H1 (cell line): ENCODE measurements around the gene SVEP1. TPM values are rescaled to one million over a fixed set of nuclear protein-coding genes. Genes with fewer than 3 reads are reported as not detected.

ENCODE experiments used
- CTCF ChIA-PET: fragments of 300-600 bp; sonication (Branson Sonifier 250); formaldehyde crosslinking; loops from one replicate; lab custom pipeline; 2021; ENCODE audit not compliant: partially characterized antibody; lab: Charles Lee
- POLR2A ChIA-PET: fragments of 300-600 bp; sonication (Branson Sonifier 250); formaldehyde crosslinking; loops from one replicate; lab custom pipeline; 2021; ENCODE audit warnings: inconsistent platforms; ENCODE audit not compliant: partially characterized antibody; lab: Charles Lee
- DNase-seq, 2 experiments: peaks; one replicate each; pipeline versions ENCODE4 v3.0.0 to v3.0.0-alpha.2; 2010 to 2022; ENCODE audit warnings: low spot score in 2 of 2, low read depth in 1 of 2, mixed read lengths in 1 of 2
- FAIRE-seq: peaks from 2 replicates; lab custom pipeline; 2011; peaks lifted over from hg19 to GRCh38; lab: Jason Lieb, UNC
- H2AFZ ChIP-seq: 2 replicates; pipeline ENCODE4 v1.8.1; 2012; ENCODE audit warnings: low read length, inconsistent platforms
- H2AK5ac ChIP-seq: 2 replicates; pipeline ENCODE4 v1.6.1; 2013; ENCODE audit warnings: low read depth, low read length
- H2BK120ac ChIP-seq: replicated peaks from 2 replicates; pipeline ENCODE3; 2013; ENCODE audit warnings: low read depth, low read length, inconsistent platforms
- H2BK12ac ChIP-seq: 2 replicates; pipeline ENCODE4 v1.6.1; 2013; ENCODE audit warnings: low read depth, low read length
- H2BK15ac ChIP-seq: 2 replicates; pipeline ENCODE4 v1.6.1; 2013; ENCODE audit warnings: low read length
- H2BK20ac ChIP-seq: 2 replicates; pipeline ENCODE4 v1.6.1; 2013; ENCODE audit warnings: low read length
- H2BK5ac ChIP-seq: 2 replicates; pipeline ENCODE4 v1.6.1; 2013; ENCODE audit warnings: low read depth, low read length
- H3K14ac ChIP-seq: 2 replicates; pipeline ENCODE4 v1.6.1; 2013; ENCODE audit warnings: inconsistent platforms; ENCODE audit not compliant: insufficient read length
- H3K18ac ChIP-seq: 2 replicates; pipeline ENCODE4 v1.6.1; 2013; ENCODE audit warnings: low read length; ENCODE audit errors: extremely low read depth
- H3K23ac ChIP-seq: 2 replicates; pipeline ENCODE4 v1.6.1; 2013; ENCODE audit warnings: inconsistent platforms; ENCODE audit not compliant: insufficient read length
- H3K23me2 ChIP-seq: 2 replicates; pipeline ENCODE4 v1.6.1; 2013; ENCODE audit warnings: low read depth, low read length
- H3K27ac ChIP-seq: 2 replicates; pipeline ENCODE4 v1.6.1; 2011; ENCODE audit warnings: low read depth, low read length, inconsistent platforms
- H3K27me3 ChIP-seq, 4 experiments: replicated peaks in 1 of 4; 1 replicate in 1 of 4; 2 replicates in 3 of 4; pipeline versions ENCODE4 v1.6.1 to v1.8.1; 2011 to 2013; ENCODE audit warnings: low read length in 3 of 4, mild to moderate bottlenecking in 3 of 4, inconsistent platforms in 2 of 4, mixed read lengths in 2 of 4, moderate library complexity in 1 of 4; ENCODE audit not compliant: control insufficient read depth in 3 of 4, insufficient read depth in 3 of 4; ENCODE audit errors: extremely low read depth in 1 of 4
- H3K36me3 ChIP-seq, 4 experiments: 2 replicates each; pipeline versions ENCODE4 v1.6.1 to v1.8.1; 2011 to 2013; ENCODE audit warnings: mild to moderate bottlenecking in 4 of 4, low read length in 3 of 4, moderate library complexity in 2 of 4, control low read depth in 1 of 4, inconsistent platforms in 1 of 4; ENCODE audit not compliant: insufficient read depth in 4 of 4, control insufficient read depth in 2 of 4
- H3K4ac ChIP-seq: replicated peaks from 2 replicates; pipeline ENCODE3; 2013; ENCODE audit warnings: low read length, low read depth, mixed read lengths, inconsistent platforms; ENCODE audit not compliant: insufficient read length
- H3K4me1 ChIP-seq, 4 experiments: replicated peaks in 1 of 4; 1 replicate in 1 of 4; 2 replicates in 3 of 4; pipeline versions ENCODE4 v1.6.1 to v1.8.1; 2011 to 2013; ENCODE audit warnings: low read length in 3 of 4, inconsistent platforms in 2 of 4, mixed read lengths in 1 of 4; ENCODE audit not compliant: insufficient read depth in 4 of 4, control insufficient read depth in 3 of 4
- H3K4me2 ChIP-seq, 2 experiments: 2 replicates each; pipeline versions ENCODE4 v1.6.1 to v1.8.1; 2011 to 2013; ENCODE audit warnings: low read depth in 2 of 2, low read length in 2 of 2, control low read depth in 1 of 2, inconsistent platforms in 1 of 2, mild to moderate bottlenecking in 1 of 2; ENCODE audit not compliant: insufficient read depth in 1 of 2
- H3K4me3 ChIP-seq, 4 experiments: fragments of 200-600, 300-600 bp in 1 of 4; sonication (generic), shearing (Covaris generic), sonication (Bioruptor Twin) in 1 of 4; 2 replicates each; pipeline versions ENCODE4 v1.5.1 to v1.8.1; 2011 to 2016; ENCODE audit warnings: low read length in 4 of 4, low read depth in 3 of 4, control low read depth in 2 of 4, inconsistent platforms in 2 of 4, mild to moderate bottlenecking in 2 of 4, mixed read lengths in 1 of 4, moderate library complexity in 1 of 4; ENCODE audit not compliant: insufficient read depth in 2 of 4; ENCODE audit errors: extremely low read depth in 1 of 4
- H3K56ac ChIP-seq: replicated peaks from 2 replicates; pipeline ENCODE3; 2013; ENCODE audit warnings: low read depth, mild to moderate bottlenecking, mixed read lengths, low read length, inconsistent platforms; ENCODE audit not compliant: insufficient read length
- H3K79me1 ChIP-seq: 2 replicates; pipeline ENCODE4 v1.6.1; 2013; ENCODE audit warnings: low read depth, low read length, control low read depth
- H3K79me2 ChIP-seq, 2 experiments: 2 replicates each; pipeline versions ENCODE4 v1.6.1 to v1.8.1; 2012 to 2013; ENCODE audit warnings: low read length in 2 of 2, mild to moderate bottlenecking in 2 of 2, inconsistent platforms in 1 of 2; ENCODE audit not compliant: insufficient read depth in 2 of 2, control insufficient read depth in 1 of 2
- H3K9ac ChIP-seq, 4 experiments: replicated peaks in 1 of 4; 1 replicate in 1 of 4; 2 replicates in 3 of 4; pipeline versions ENCODE4 v1.6.1 to v1.8.1; 2011 to 2013; ENCODE audit warnings: low read depth in 3 of 4, low read length in 3 of 4, control low read depth in 2 of 4, mild to moderate bottlenecking in 2 of 4, moderate library complexity in 2 of 4, inconsistent platforms in 1 of 4; ENCODE audit errors: extremely low read depth in 1 of 4
- H3K9me3 ChIP-seq, 2 experiments: 2 replicates each; pipeline versions ENCODE4 v1.6.1 to v1.8.1; 2012 to 2013; ENCODE audit warnings: mild to moderate bottlenecking in 2 of 2, moderate library complexity in 2 of 2, control low read depth in 1 of 2, inconsistent platforms in 1 of 2, low read depth in 1 of 2, low read length in 1 of 2, mixed read lengths in 1 of 2; ENCODE audit not compliant: insufficient read depth in 2 of 2
- H4K20me1 ChIP-seq, 2 experiments: replicated peaks in 1 of 2; 2 replicates each; pipeline versions ENCODE3 to v1.8.1; 2011 to 2013; ENCODE audit warnings: inconsistent platforms in 2 of 2, low read length in 2 of 2, mild to moderate bottlenecking in 1 of 2; ENCODE audit not compliant: insufficient read depth in 2 of 2, control insufficient read depth in 1 of 2
- H4K5ac ChIP-seq: 2 replicates; pipeline ENCODE4 v1.6.1; 2013; ENCODE audit warnings: low read length, low read depth, mixed read lengths, inconsistent platforms; ENCODE audit not compliant: insufficient read length
- H4K8ac ChIP-seq: 2 replicates; pipeline ENCODE4 v1.8.0; 2013; ENCODE audit warnings: mild to moderate bottlenecking, moderate library complexity, low read length, inconsistent platforms; ENCODE audit not compliant: insufficient read depth; ENCODE audit errors: extremely low read depth
- H4K91ac ChIP-seq: replicated peaks from 2 replicates; pipeline ENCODE3; 2013; ENCODE audit warnings: low read length, mixed read lengths, inconsistent platforms; ENCODE audit not compliant: insufficient read length
- CBX5 ChIP-seq: fragments of 300-800, 300-1000 bp; sonication (generic); IDR thresholded peaks from 2 replicates; pipeline ENCODE4 v1.7.1; 2016; ENCODE audit warnings: antibody characterized with exemption, low read length, low read depth
- CEBPB ChIP-seq: IDR thresholded peaks from 2 replicates; pipeline ENCODE4 v1.6.1; 2012; ENCODE audit warnings: low read depth, low read length
- EGR1 ChIP-seq: IDR thresholded peaks from 2 replicates; pipeline ENCODE4 v1.6.1; 2011; ENCODE audit warnings: low read depth, low read length, borderline replicate concordance
- PHF8 ChIP-seq: fragments of 200-600 bp; sonication (generic); conservative IDR thresholded peaks from 2 replicates; pipeline ENCODE4 v1.7.1; 2012; ENCODE audit warnings: low read depth, mild to moderate bottlenecking, inconsistent platforms, low read length, moderate library complexity
- polyA plus RNA-seq, 7 experiments: library from polyadenylated mRNA; depleted of rRNA in 3 of 7; stranded (reverse) in 5 of 7; unstranded in 2 of 7; fragments of >200 nt in 5 of 7; fragments of 200-250 nt in 2 of 7; gene quantifications; 1 replicate in 5 of 7; 2 replicates in 1 of 7; 4 replicates in 1 of 7; pipeline versions ENCODE4 v1.2.1 to v1.2.3, GENCODE V29; 2011 to 2013; ENCODE audit warnings: missing spikeins in 2 of 7, mixed read lengths in 2 of 7
- total RNA-seq: library from RNA; stranded (reverse); fragmentation: NEBNext Ultra II Directional; extraction: Animal tissue kit (Norgen Biotek cat#: 25700); gene quantifications from 2 replicates; pipeline ENCODE4 v1.2.1, GENCODE V29; 2021

SVEP1 gene
- total and polyA plus RNA-seq, 2 of the 8 experiments (the other 6 are each of a cell fraction or from before 2014, with no cell fraction given) = 0.11 to 0.37 TPM

GRCh38 chr9:110446171-110446570, 133.4 kb downstream of the SVEP1 start:
- Histone ChIP-seq H3K4ac (no peak overlapping the region), H3K27ac (no peak overlapping the region), H3K9ac (no peak overlapping the region), H3K23me2 (no peaks in the 10 kb centered on the region; the same call in 1 of the 2 replicates), H2AFZ (no peak overlapping the region), H3K9me3 (peaks cover 0 to 3% of the 10 kb centered on the region in 2 experiments; a peak in 1 of 4 replicates), H3K79me2 (no peaks in the 10 kb centered on the region), H4K91ac (no peak overlapping the region), H4K20me1 (no peaks in the 10 kb centered on the region), H3K4me1 (no peaks in the 10 kb centered on the region), H3K4me2 (no peak overlapping the region), H2BK15ac (no peak overlapping the region), H3K36me3 (no peaks in the 10 kb centered on the region), H3K14ac (no peak overlapping the region), H4K8ac (no peak overlapping the region), H2BK120ac (no peak overlapping the region), H2AK5ac (no peak overlapping the region), H2BK5ac (no peak overlapping the region), H3K27me3 (no peaks in the 10 kb centered on the region), H3K56ac (no peak overlapping the region), H3K79me1 (no peaks in the 10 kb centered on the region; the same call in 1 of the 2 replicates), H3K18ac (no peak overlapping the region), H3K4me3 (no peak overlapping the region), H2BK20ac (no peak overlapping the region), H4K5ac (no peak overlapping the region), H3K23ac (no peak overlapping the region), H2BK12ac (no peak overlapping the region)
- POLR2A ChIA-PET = no interaction called here
- no peak for DNase-seq
- CTCF ChIA-PET = no interaction called here
- no peak for FAIRE-seq
- TF ChIP-seq PHF8 = no peak
- TF ChIP-seq CEBPB = no peak
- no peak for TF ChIP-seq EGR1
- no peak for TF ChIP-seq CBX5
